MCF 10A (cell line): ENCODE results near the gene PIK3CB. TPM values are rescaled to one million over a fixed set of nuclear protein-coding genes. Genes with fewer than 3 reads are reported as not detected.
"Not testable (repeated sequence)": the region's sequence is repeated elsewhere in the genome, so short reads cannot be mapped to it uniquely, and the experiment has no call there.

Experiments used
- BruUV-seq: library from RNA; stranded (reverse); fragments of 400-500 nt; replicated peaks from 2 replicates; lab custom pipeline; 2021; lab: Mats Ljungman, UMichigan
- CTCF ChIA-PET: fragments of 300-600 bp; sonication (Branson Sonifier 250); formaldehyde crosslinking; extraction: SDS; loops from one replicate; lab custom pipeline; 2021; ENCODE audit warnings: antibody characterized with exemption, inconsistent platforms; lab: Yijun Ruan, JAX
- POLR2A ChIA-PET: fragments of 300-600, 350-650 bp; sonication (Branson Sonifier 250); formaldehyde crosslinking; extraction: SDS; loops from one replicate; lab custom pipeline; 2020; ENCODE audit warnings: antibody characterized with exemption, inconsistent platforms; lab: Yijun Ruan, JAX
- DNase-seq: peaks from one replicate; pipeline ENCODE4 v3.0.0-alpha.2; 2018; ENCODE audit not compliant: unreplicated experiment
- H3K27ac Mint-ChIP-seq: one replicate; pipeline ENCODE4 v1.8.0; 2022; ENCODE audit warnings: mild to moderate bottlenecking, low read depth, mixed read lengths; ENCODE audit not compliant: unreplicated experiment
- H3K27me3 Mint-ChIP-seq: one replicate; pipeline ENCODE4 v1.8.0; 2022; ENCODE audit warnings: mixed read lengths; ENCODE audit not compliant: insufficient read depth, unreplicated experiment
- H3K36me3 Mint-ChIP-seq: one replicate; pipeline ENCODE4 v1.8.0; 2022; ENCODE audit warnings: mild to moderate bottlenecking, moderate library complexity, mixed read lengths; ENCODE audit not compliant: insufficient read depth, unreplicated experiment
- H3K4me1 Mint-ChIP-seq: one replicate; pipeline ENCODE4 v1.8.0; 2022; ENCODE audit warnings: mixed read lengths; ENCODE audit not compliant: insufficient read depth, unreplicated experiment
- H3K4me3 Mint-ChIP-seq: one replicate; pipeline ENCODE4 v1.8.0; 2022; ENCODE audit warnings: mild to moderate bottlenecking, moderate library complexity, mixed read lengths; ENCODE audit not compliant: unreplicated experiment
- H3K9me3 Mint-ChIP-seq: one replicate; pipeline ENCODE4 v1.8.0; 2022; ENCODE audit warnings: mixed read lengths; ENCODE audit not compliant: unreplicated experiment
- intact Hi-C: fragments of 100-400 bp; cut with micrococcal nuclease; formaldehyde crosslinking; loops from 2 replicates; pipeline ENCODE4 v1.14.1; 2022
- total RNA-seq: library from RNA; stranded (reverse); gene quantifications from 2 replicates; pipeline ENCODE4 v1.2.3, GENCODE V29; 2022
- TF ChIP-seq, protein P1 (sequence below): fragments of 200-600 bp; IDR thresholded peaks from one replicate; pipeline ENCODE4 v1.8.0; 2022; ENCODE audit warnings: antibody characterized with exemption, mild to moderate bottlenecking; ENCODE audit not compliant: unreplicated experiment

Gene PIK3CB
- total RNA-seq, 1 experiment from 2014 or later, result 21.1 TPM

DNA sequence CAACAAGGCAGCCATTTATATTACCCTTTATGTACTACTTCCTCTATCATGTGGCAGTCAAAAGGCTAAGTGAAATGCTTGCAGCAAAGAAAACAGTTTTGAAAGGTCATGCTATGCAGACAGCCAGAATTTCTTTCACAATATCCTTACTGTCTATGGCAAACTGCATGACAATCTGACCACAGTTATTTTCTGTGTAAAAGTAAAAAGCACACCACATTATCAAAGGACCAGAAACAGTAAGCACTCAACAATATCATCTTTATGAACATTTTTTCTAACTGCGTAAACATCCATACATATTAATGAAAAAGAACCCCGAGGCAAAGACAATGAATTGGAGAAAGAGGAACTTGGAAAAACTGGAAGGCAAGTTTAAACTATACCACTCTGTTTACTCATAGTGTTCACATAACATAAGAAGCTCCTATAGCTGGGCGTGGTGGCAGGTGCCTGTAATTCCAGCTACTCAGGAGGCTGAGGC, 47.9 kb downstream of the PIK3CB start:
- no peaks in the 10 kb centered on the region for H3K27me3 Mint-ChIP-seq
- no TSS peak for BruUV-seq
- peak; percentile 50 for DNase-seq
- no peaks in the 10 kb centered on the region for H3K36me3 Mint-ChIP-seq
- TF ChIP-seq, protein P1, sequence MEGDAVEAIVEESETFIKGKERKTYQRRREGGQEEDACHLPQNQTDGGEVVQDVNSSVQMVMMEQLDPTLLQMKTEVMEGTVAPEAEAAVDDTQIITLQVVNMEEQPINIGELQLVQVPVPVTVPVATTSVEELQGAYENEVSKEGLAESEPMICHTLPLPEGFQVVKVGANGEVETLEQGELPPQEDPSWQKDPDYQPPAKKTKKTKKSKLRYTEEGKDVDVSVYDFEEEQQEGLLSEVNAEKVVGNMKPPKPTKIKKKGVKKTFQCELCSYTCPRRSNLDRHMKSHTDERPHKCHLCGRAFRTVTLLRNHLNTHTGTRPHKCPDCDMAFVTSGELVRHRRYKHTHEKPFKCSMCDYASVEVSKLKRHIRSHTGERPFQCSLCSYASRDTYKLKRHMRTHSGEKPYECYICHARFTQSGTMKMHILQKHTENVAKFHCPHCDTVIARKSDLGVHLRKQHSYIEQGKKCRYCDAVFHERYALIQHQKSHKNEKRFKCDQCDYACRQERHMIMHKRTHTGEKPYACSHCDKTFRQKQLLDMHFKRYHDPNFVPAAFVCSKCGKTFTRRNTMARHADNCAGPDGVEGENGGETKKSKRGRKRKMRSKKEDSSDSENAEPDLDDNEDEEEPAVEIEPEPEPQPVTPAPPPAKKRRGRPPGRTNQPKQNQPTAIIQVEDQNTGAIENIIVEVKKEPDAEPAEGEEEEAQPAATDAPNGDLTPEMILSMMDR, result no peak
- no peak overlapping the region for H3K4me3 Mint-ChIP-seq
- no peaks in the 10 kb centered on the region for H3K9me3 Mint-ChIP-seq
- ChIA-PET POLR2A (interaction anchor here (0.7 to 1.7 kb wide), 5 partner anchors 12 to 192 kb away, joined by 3 to 5 read pairs (median 3); partner anchors contain the start of gene CEP70), CTCF (interaction anchor here (0.6 to 0.9 kb wide), 6 partner anchors 10 to 389 kb away, joined by 3 to 10 read pairs (median 3); no protein-coding TSS in a partner anchor)
- peak overlapping the region; percentile 40 for H3K27ac Mint-ChIP-seq
- peaks cover 12% of the 10 kb centered on the region for H3K4me1 Mint-ChIP-seq
- intact Hi-C loops, result no loop called here

GRCh38 chr3:138785951-138786350, 48.8 kb downstream of the PIK3CB start:
- intact Hi-C loops, result no loop called here
- H3K27me3 Mint-ChIP-seq, result no peaks in the 10 kb centered on the region
- no peak overlapping the region for H3K27ac Mint-ChIP-seq
- no peaks in the 10 kb centered on the region for H3K36me3 Mint-ChIP-seq
- H3K4me1 Mint-ChIP-seq, result peaks cover 7% of the 10 kb centered on the region
- ChIA-PET CTCF (interaction anchor here (0.6 to 0.9 kb wide), 5 partner anchors 9 to 388 kb away, joined by 3 read pairs; no protein-coding TSS in a partner anchor), POLR2A (interaction anchor here (0.7 to 1.7 kb wide), 5 partner anchors 10 to 192 kb away, joined by 3 to 5 read pairs (median 3); partner anchors contain the start of genes CEP70 and PIK3CB)
- DNase-seq, result no peak
- TF ChIP-seq, protein P1, result no peak
- H3K9me3 Mint-ChIP-seq, result no peaks in the 10 kb centered on the region
- no peak overlapping the region for H3K4me3 Mint-ChIP-seq
- BruUV-seq, result no TSS peak

GRCh38 chr3:138785362-138785857, 49.3 kb downstream of the PIK3CB start:
- BruUV-seq, H3K27ac Mint-ChIP-seq, H3K36me3 Mint-ChIP-seq, H3K27me3 Mint-ChIP-seq, H3K9me3 Mint-ChIP-seq, intact Hi-C loops, DNase-seq, H3K4me1 Mint-ChIP-seq, H3K4me3 Mint-ChIP-seq: not testable (repeated sequence)
- ChIA-PET CTCF (interaction anchor here (0.6 kb wide), 2 partner anchors 8 to 159 kb away, joined by 3 read pairs; no protein-coding TSS in a partner anchor), POLR2A (interaction anchor here (0.7 to 1.7 kb wide), 5 partner anchors 9 to 191 kb away, joined by 3 to 5 read pairs (median 3); partner anchors contain the start of genes CEP70 and PIK3CB)

DNA sequence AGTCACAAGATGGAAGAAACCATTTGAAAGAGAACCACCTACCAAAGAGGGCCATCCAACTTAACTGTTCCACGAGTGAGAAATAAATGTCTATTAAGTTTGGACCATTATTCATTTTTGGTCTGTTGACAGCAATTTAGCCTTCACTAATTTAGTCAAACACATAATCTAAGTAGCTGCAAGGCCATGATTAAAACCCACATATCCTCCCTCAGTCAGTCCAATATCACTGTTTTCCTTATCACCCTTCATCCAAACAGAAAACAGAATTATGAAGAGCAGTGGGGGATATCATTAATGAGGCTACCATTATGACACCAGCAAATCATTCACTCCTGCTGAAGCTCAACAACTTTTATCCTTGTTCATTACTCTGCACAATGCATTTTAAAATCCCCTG, 52.0 kb downstream of the PIK3CB start:
- POLR2A ChIA-PET, result interaction anchor here (1.2 kb wide), 1 partner anchor 88 kb away, joined by 3 read pairs; no protein-coding TSS in a partner anchor
- intact Hi-C loops, result no loop called here
- BruUV-seq, result no TSS peak
- Mint-ChIP-seq H3K36me3 (peaks cover 7% of the 10 kb centered on the region), H3K9me3 (no peaks in the 10 kb centered on the region), H3K4me1 (peaks cover 7% of the 10 kb centered on the region), H3K4me3 (no peak overlapping the region), H3K27ac (no peak overlapping the region), H3K27me3 (no peaks in the 10 kb centered on the region)
- TF ChIP-seq, protein P1, result no peak
- CTCF ChIA-PET, result interaction anchor here (0.6 kb wide), 4 partner anchors 133 to 1792 kb away, joined by 3 to 4 read pairs (median 4); no protein-coding TSS in a partner anchor
- no peak for DNase-seq
